Fibroblast of pulmonary artery (primary cell): ENCODE results near the gene FAM83D.

Experiments used
- DNase-seq: peaks from one replicate; pipeline ENCODE4 v3.0.0-alpha.2; 2010; ENCODE audit warnings: low read depth
- H3K4me3 ChIP-seq: replicated peaks from 2 replicates; pipeline ENCODE4 v1.5.1; 2011; ENCODE audit warnings: low read depth, mild to moderate bottlenecking, control low read depth, low read length, moderate library complexity
- TF ChIP-seq, protein P1 (sequence below): IDR thresholded peaks from 2 replicates; pipeline ENCODE4 v1.5.1; 2011; ENCODE audit warnings: mild to moderate bottlenecking, control low read depth, low read length, inconsistent platforms; ENCODE audit errors: missing control alignments

Gene FAM83D

DNA sequence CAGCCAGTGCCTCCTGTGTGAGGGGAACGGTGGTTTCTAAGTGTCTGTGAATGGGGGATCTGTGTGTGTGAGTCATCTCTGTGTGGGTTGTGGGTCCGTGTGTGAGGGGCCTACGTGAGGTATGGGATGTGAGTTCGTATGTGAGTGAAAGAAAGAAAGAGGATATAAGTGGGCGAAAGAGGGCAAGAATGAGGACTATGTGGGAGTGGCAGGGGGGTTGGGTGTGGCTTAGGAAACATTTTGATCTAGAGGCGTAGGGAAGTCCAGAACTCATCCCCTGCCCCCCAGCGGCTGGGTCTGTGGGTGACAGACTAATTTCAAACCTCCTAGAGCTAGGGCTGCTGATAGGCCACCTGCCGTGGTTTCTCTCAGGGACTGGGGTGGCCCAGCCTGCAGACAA is 71.4 kb downstream of the FAM83D start:
- TF ChIP-seq, protein P1, sequence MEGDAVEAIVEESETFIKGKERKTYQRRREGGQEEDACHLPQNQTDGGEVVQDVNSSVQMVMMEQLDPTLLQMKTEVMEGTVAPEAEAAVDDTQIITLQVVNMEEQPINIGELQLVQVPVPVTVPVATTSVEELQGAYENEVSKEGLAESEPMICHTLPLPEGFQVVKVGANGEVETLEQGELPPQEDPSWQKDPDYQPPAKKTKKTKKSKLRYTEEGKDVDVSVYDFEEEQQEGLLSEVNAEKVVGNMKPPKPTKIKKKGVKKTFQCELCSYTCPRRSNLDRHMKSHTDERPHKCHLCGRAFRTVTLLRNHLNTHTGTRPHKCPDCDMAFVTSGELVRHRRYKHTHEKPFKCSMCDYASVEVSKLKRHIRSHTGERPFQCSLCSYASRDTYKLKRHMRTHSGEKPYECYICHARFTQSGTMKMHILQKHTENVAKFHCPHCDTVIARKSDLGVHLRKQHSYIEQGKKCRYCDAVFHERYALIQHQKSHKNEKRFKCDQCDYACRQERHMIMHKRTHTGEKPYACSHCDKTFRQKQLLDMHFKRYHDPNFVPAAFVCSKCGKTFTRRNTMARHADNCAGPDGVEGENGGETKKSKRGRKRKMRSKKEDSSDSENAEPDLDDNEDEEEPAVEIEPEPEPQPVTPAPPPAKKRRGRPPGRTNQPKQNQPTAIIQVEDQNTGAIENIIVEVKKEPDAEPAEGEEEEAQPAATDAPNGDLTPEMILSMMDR: no peak
- H3K4me3 ChIP-seq: no peak overlapping the region
- no peak for DNase-seq

DNA sequence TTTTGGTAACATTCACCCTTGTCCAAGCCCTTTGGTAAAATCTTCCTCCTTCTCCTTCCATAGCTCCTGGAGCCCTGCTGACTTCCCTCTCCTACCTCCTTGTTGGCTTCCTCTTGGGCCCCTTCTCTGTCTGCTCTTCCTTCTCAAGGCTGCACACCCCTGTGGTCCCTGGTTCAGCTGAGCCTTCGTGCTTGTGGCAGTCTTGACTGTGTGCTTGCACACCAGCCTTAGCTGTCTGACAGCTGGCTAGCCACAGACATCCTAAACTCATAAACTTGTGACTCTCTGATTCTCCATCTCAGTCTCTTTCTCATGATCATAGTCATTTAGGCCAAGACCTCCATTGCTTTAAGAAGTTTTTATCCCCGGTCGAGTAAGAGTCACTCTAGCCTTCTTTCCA is 73.0 kb downstream of the FAM83D start:
- TF ChIP-seq, protein P1: no peak
- no peak overlapping the region for H3K4me3 ChIP-seq
- no peak for DNase-seq

DNA sequence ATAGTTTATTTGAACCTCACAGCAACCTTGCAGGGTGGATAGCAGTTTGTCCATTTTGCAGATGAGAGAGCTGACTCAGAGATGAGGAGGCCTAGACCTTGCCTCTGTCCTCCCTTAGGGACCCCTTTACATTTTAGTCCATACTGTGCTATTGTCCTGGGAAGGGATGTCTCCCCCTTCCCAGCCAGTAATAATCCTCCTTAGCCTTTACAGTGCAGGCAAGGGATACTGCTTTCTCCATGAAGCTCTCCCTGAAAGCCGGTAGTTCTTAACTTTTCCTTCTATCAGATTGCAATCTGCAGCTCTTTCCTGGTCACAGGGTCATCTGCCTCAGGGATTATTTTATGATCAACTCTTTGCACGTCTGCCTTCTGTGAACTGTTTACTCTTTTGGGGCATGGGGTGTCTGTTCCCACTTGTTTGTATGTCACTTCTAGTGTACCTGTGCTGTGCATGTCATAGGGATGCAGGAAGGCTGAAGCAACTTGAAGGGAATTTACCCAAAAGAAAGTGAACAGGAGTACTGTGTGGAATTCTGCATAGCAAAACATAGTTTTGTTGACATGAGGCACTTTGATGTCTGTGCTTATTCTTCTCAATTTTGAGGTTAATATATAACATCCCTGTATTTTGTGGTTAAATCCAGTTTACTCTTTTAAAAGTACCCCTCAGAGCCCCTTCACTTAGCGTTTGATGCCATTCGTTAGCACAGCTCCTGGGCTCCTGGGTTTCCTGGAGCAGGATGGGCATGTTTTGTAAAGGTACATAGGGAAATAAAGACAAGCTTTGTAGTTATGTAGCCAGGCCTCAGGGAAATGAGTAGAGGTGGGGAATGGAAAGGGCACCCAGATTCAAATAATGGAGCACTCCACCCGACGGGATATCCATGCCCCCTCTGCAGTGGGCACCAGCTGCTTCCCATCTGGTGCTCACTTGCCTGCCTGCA is 74.0 kb downstream of the FAM83D start:
- no peak overlapping the region for H3K4me3 ChIP-seq
- TF ChIP-seq, protein P1: no peak
- no peak for DNase-seq
